ENCODE measurements around the gene MEF2D. TPM values are rescaled to one million over a fixed set of nuclear protein-coding genes. Genes with fewer than 3 reads are reported as not detected.

The MEF2D gene
- total RNA-seq, 1 experiment from 2014 or later: 17.3 TPM

DNA sequence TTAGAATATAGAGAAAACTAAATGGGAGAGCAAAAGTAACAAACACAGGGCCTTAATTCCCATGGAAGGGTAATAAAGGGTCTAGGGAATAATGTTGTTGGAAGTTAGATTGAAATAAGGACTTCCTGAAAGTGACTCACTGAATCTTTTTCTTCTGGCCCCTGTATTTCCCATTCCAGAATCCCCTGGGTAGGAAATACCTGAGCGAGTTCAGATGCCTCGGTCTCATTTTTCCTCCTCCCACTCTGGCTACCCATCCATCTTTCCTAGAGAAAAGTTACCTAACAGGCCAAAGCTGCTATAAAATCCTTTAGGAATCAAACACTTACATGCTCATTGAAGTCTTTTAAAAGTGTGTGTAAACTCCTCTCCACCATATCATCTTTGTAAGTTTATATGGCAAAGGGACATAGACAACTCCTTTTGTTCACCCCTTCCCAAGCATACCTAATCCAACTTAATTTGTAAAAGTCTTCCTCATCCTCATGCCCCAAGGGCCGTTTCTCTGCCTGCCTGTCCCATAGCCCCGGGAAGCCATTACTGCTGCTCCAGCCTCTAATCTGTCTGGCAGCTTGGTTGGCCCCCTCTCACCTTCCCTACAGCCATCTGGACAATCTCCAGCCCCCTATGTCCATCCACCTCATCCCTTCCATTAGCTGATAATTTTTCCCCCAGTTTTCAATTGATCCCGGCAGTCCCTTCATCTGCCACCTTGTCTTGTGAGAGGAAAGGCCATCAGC, 3.3 kb upstream of the MEF2D start:
- Histone ChIP-seq H3K4me1 (ENCODE audit: insufficient read depth, low read length) (peaks cover 52% of the 10 kb centered on the region), H3K9me2 (replicated peaks; ENCODE audit: low read length) (no peaks in the 10 kb centered on the region), H3K36me3 (ENCODE audit: low read depth, low read length) (no peaks in the 10 kb centered on the region), H3K4me2 (ENCODE audit: low read length) (peak overlapping the region; percentile 68; the same call in 1 of the 2 replicates), H4K20me1 (ENCODE audit: low read length) (peaks cover 4% of the 10 kb centered on the region), H3K4me3 (ENCODE audit: low read length) (no peak overlapping the region), H3F3A (ENCODE audit: low read length, unreplicated experiment) (no peaks in the 10 kb centered on the region), H3K9me3 (ENCODE audit: low read length) (no peaks in the 10 kb centered on the region), H3K9ac (ENCODE audit: low read length) (peak overlapping the region; percentile 98), H3K27ac (ENCODE audit: low read length) (peak overlapping the region; percentile 96), H3K27me3 (ENCODE audit: low read length) (no peaks in the 10 kb centered on the region), H3K79me2 (ENCODE audit: low read length) (peaks cover 16% of the 10 kb centered on the region), H2AFZ (ENCODE audit: low read length) (no peak overlapping the region)
- no peak for TF ChIP-seq EZH2 (IDR thresholded peaks at IDR 0.05; ENCODE audit: low read length, unreplicated experiment)
- TF ChIP-seq, protein P1, sequence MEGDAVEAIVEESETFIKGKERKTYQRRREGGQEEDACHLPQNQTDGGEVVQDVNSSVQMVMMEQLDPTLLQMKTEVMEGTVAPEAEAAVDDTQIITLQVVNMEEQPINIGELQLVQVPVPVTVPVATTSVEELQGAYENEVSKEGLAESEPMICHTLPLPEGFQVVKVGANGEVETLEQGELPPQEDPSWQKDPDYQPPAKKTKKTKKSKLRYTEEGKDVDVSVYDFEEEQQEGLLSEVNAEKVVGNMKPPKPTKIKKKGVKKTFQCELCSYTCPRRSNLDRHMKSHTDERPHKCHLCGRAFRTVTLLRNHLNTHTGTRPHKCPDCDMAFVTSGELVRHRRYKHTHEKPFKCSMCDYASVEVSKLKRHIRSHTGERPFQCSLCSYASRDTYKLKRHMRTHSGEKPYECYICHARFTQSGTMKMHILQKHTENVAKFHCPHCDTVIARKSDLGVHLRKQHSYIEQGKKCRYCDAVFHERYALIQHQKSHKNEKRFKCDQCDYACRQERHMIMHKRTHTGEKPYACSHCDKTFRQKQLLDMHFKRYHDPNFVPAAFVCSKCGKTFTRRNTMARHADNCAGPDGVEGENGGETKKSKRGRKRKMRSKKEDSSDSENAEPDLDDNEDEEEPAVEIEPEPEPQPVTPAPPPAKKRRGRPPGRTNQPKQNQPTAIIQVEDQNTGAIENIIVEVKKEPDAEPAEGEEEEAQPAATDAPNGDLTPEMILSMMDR (conservative IDR thresholded peaks at IDR 0.05; ENCODE audit: low read depth, low read length): no peak
- TF ChIP-seq EZH2phosphoT487 (IDR thresholded peaks at IDR 0.05; ENCODE audit: borderline replicate concordance, low read length): no peak
- peak; percentile 45 for DNase-seq
- intact Hi-C loops (cut with micrococcal nuclease): no loop called here
- POLR2A ChIA-PET (ENCODE audit: unreplicated experiment): interaction anchor here (0.6 to 1.5 kb wide), 2 partner anchors 39 to 47 kb away, joined by 7 to 8 read pairs; no protein-coding TSS in a partner anchor
- CTCF ChIA-PET: no interaction called here
- no peak for ATAC-seq
- BruUV-seq (replicated peaks): TSS peak; percentile 19

DNA sequence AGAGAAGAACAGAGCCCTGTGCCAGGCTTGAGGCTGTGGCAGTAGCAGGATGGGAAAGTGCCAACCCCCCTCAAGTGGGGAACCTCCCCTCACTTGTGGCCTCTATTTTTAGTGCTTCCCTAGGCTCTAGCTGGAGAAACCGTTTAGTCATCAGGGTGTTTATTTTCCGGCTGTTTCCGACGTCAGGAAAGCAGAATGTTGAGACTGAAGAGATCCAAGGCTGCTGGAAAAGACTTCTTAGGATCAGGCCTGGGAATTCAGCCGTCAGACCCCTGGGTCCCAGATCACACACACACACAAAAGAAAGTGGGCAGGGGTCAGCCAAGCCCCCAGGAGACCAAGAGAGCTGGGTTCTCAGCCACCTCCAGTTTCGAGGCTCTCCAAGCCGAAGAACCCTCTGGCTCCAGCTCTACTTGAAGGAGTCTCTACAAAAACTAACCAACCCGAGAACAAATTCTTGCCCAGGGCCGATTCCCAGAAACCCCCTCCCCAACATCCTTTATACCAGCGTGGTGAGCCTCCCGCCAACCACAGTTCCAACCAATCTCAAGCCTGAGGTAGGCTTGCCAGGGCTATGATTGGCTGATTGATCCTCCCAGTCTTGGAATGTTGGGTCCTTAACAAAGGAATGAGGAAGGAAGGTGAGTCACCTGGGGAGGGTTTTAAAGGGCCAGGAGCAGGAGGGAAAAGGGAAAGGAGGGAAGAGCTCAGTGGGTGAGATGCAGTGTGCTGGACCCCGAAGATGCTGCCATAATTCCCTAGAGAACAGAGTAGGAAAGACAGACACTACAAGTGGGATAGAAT, 2.5 kb upstream of the MEF2D start:
- H3K36me3 ChIP-seq (ENCODE audit: low read depth, low read length): no peaks in the 10 kb centered on the region
- H2AFZ ChIP-seq (ENCODE audit: low read length): peak overlapping the region; percentile 14
- peaks cover 60% of the 10 kb centered on the region for H3K4me1 ChIP-seq (ENCODE audit: insufficient read depth, low read length)
- peak overlapping the region; percentile 98 for H3K9ac ChIP-seq (ENCODE audit: low read length)
- ChIA-PET CTCF (no interaction called here), POLR2A (ENCODE audit: unreplicated experiment) (interaction anchor here (0.6 to 1.5 kb wide), 3 partner anchors 40 to 467 kb away, joined by 5 to 8 read pairs (median 7); no protein-coding TSS in a partner anchor)
- intact Hi-C loops (cut with micrococcal nuclease): no loop called here
- no peaks in the 10 kb centered on the region for H3K27me3 ChIP-seq (ENCODE audit: low read length)
- peak overlapping the region; percentile 29; the same call in 1 of the 2 replicates for H3K4me3 ChIP-seq (ENCODE audit: low read length)
- BruUV-seq (replicated peaks): TSS peak; percentile 30
- H3K9me3 ChIP-seq (ENCODE audit: low read length): no peaks in the 10 kb centered on the region
- peaks cover 24% of the 10 kb centered on the region for H3K79me2 ChIP-seq (ENCODE audit: low read length)
- peak; percentile 98 for DNase-seq
- no peaks in the 10 kb centered on the region for H3F3A ChIP-seq (ENCODE audit: low read length, unreplicated experiment)
- no peaks in the 10 kb centered on the region for H3K9me2 ChIP-seq (replicated peaks; ENCODE audit: low read length)
- peak overlapping the region; percentile 68 for H3K4me2 ChIP-seq (ENCODE audit: low read length)
- peak; percentile 32 for ATAC-seq
- TF ChIP-seq EZH2 (IDR thresholded peaks at IDR 0.05; ENCODE audit: low read length, unreplicated experiment) (no peak), EZH2phosphoT487 (IDR thresholded peaks at IDR 0.05; ENCODE audit: borderline replicate concordance, low read length) (no peak)
- TF ChIP-seq, protein P1 (conservative IDR thresholded peaks at IDR 0.05; ENCODE audit: low read depth, low read length): no peak
- H4K20me1 ChIP-seq (ENCODE audit: low read length): peaks cover 12% of the 10 kb centered on the region
- peak overlapping the region; percentile 96 for H3K27ac ChIP-seq (ENCODE audit: low read length)
